ENCODE measurements around the gene SFN.

Gene SFN

GRCh38 chr1:26910343-26911160, 47.6 kb downstream of the SFN start:
- 100% methylated on average over 3 of the region's 4 CpGs for WGBS (ENCODE audit: insufficient coverage)
- POLR2A ChIA-PET: interaction anchor here (0.6 kb wide), 1 partner anchor 10 kb away, joined by 4 read pairs; no protein-coding TSS in a partner anchor
- H3K4me3 ChIP-seq (ENCODE audit: control insufficient read depth in 1 of 7, extremely low read depth in 1 of 7, insufficient read depth in 4 of 7, low read depth in 2 of 7, low read length in 6 of 7): no peak overlapping the region
- DNase-seq: no peak
- H3K36me3 ChIP-seq (ENCODE audit: control insufficient read depth in 4 of 4, insufficient read depth in 4 of 4, low read length in 3 of 4): no peaks in the 10 kb centered on the region
- H3K27ac ChIP-seq (ENCODE audit: insufficient read depth in 1 of 2, low read depth in 1 of 2, low read length in 2 of 2, poor library complexity in 1 of 2, severe bottlenecking in 2 of 2): no peak overlapping the region
- no peaks in the 10 kb centered on the region for H3K9me3 ChIP-seq (ENCODE audit: control extremely low read depth in 1 of 5, control insufficient read depth in 4 of 5, insufficient read depth in 2 of 5, low read depth in 1 of 5, low read length in 4 of 5)
- no peaks in the 10 kb centered on the region for H3K27me3 ChIP-seq (replicated peaks in 2 of 5; ENCODE audit: control insufficient read depth in 4 of 5, insufficient read depth in 5 of 5, low read length in 4 of 5)
- CTCF ChIA-PET: no interaction called here
- H3K4me1 ChIP-seq (ENCODE audit: control extremely low read depth in 1 of 4, control insufficient read depth in 4 of 4, insufficient read depth in 4 of 4, low read length in 3 of 4): no peaks in the 10 kb centered on the region

- Histone ChIP-seq H3K36me3 (ENCODE audit: control insufficient read depth in 4 of 4, insufficient read depth in 4 of 4, low read length in 3 of 4) (no peaks in the 10 kb centered on the region), H3K4me3 (ENCODE audit: control insufficient read depth in 1 of 7, extremely low read depth in 1 of 7, insufficient read depth in 4 of 7, low read depth in 2 of 7, low read length in 6 of 7) (no peak overlapping the region), H3K27ac (ENCODE audit: insufficient read depth in 1 of 2, low read depth in 1 of 2, low read length in 2 of 2, poor library complexity in 1 of 2, severe bottlenecking in 2 of 2) (no peak overlapping the region), H3K9me3 (ENCODE audit: control extremely low read depth in 1 of 5, control insufficient read depth in 4 of 5, insufficient read depth in 2 of 5, low read depth in 1 of 5, low read length in 4 of 5) (no peaks in the 10 kb centered on the region), H3K4me1 (ENCODE audit: control extremely low read depth in 1 of 4, control insufficient read depth in 4 of 4, insufficient read depth in 4 of 4, low read length in 3 of 4) (no peaks in the 10 kb centered on the region), H3K27me3 (replicated peaks in 2 of 5; ENCODE audit: control insufficient read depth in 4 of 5, insufficient read depth in 5 of 5, low read length in 4 of 5) (no peaks in the 10 kb centered on the region)
- DNase-seq: no peak
- WGBS (ENCODE audit: insufficient coverage): 94% methylated on average over 7 of the region's 8 CpGs
- POLR2A ChIA-PET: no interaction called here
- CTCF ChIA-PET: no interaction called here
Measured at GRCh38 chr1:26911399-26912146, 48.6 kb downstream of the SFN start.

- H3K9me3 ChIP-seq (ENCODE audit: control extremely low read depth in 1 of 5, control insufficient read depth in 4 of 5, insufficient read depth in 2 of 5, low read depth in 1 of 5, low read length in 4 of 5): no peaks in the 10 kb centered on the region
- DNase-seq: no peak
- ChIA-PET POLR2A (no interaction called here), CTCF (no interaction called here)
- no peak overlapping the region for H3K4me3 ChIP-seq (ENCODE audit: control insufficient read depth in 1 of 7, extremely low read depth in 1 of 7, insufficient read depth in 4 of 7, low read depth in 2 of 7, low read length in 6 of 7)
- no peaks in the 10 kb centered on the region for H3K27me3 ChIP-seq (replicated peaks in 2 of 5; ENCODE audit: control insufficient read depth in 4 of 5, insufficient read depth in 5 of 5, low read length in 4 of 5)
- WGBS (ENCODE audit: insufficient coverage): no CpG with 5 or more reads among the region's 2 CpGs
- no peaks in the 10 kb centered on the region for H3K36me3 ChIP-seq (ENCODE audit: control insufficient read depth in 4 of 4, insufficient read depth in 4 of 4, low read length in 3 of 4)
- H3K27ac ChIP-seq (ENCODE audit: insufficient read depth in 1 of 2, low read depth in 1 of 2, low read length in 2 of 2, poor library complexity in 1 of 2, severe bottlenecking in 2 of 2): no peak overlapping the region
- H3K4me1 ChIP-seq (ENCODE audit: control extremely low read depth in 1 of 4, control insufficient read depth in 4 of 4, insufficient read depth in 4 of 4, low read length in 3 of 4): no peaks in the 10 kb centered on the region
Measured at GRCh38 chr1:26912147-26912490, 49.2 kb downstream of the SFN start.

GRCh38 chr1:26913389-26913753, 50.4 kb downstream of the SFN start:
- Histone ChIP-seq H3K36me3 (ENCODE audit: control insufficient read depth in 4 of 4, insufficient read depth in 4 of 4, low read length in 3 of 4) (no peaks in the 10 kb centered on the region), H3K4me3 (ENCODE audit: control insufficient read depth in 1 of 7, extremely low read depth in 1 of 7, insufficient read depth in 4 of 7, low read depth in 2 of 7, low read length in 6 of 7) (no peak overlapping the region), H3K9me3 (ENCODE audit: control extremely low read depth in 1 of 5, control insufficient read depth in 4 of 5, insufficient read depth in 2 of 5, low read depth in 1 of 5, low read length in 4 of 5) (no peaks in the 10 kb centered on the region), H3K27ac (ENCODE audit: insufficient read depth in 1 of 2, low read depth in 1 of 2, low read length in 2 of 2, poor library complexity in 1 of 2, severe bottlenecking in 2 of 2) (no peak overlapping the region), H3K27me3 (replicated peaks in 2 of 5; ENCODE audit: control insufficient read depth in 4 of 5, insufficient read depth in 5 of 5, low read length in 4 of 5) (no peaks in the 10 kb centered on the region), H3K4me1 (ENCODE audit: control extremely low read depth in 1 of 4, control insufficient read depth in 4 of 4, insufficient read depth in 4 of 4, low read length in 3 of 4) (no peaks in the 10 kb centered on the region)
- WGBS (ENCODE audit: insufficient coverage): 82% methylated on average over 5 of the region's 5 CpGs
- CTCF ChIA-PET: no interaction called here
- no peak for DNase-seq
- POLR2A ChIA-PET: interaction anchor here (0.6 to 0.8 kb wide), 3 partner anchors 12 to 122 kb away, joined by 3 to 5 read pairs (median 3); no protein-coding TSS in a partner anchor
